ENCODE results near the gene ITGB5.

Gene ITGB5

GRCh38 chr3:124780761-124781475 lies 106.2 kb downstream of the ITGB5 start:
- FAIRE-seq (peak; percentile 71), DNase-seq (ENCODE audit: insufficient read length, low spot score) (no peak)
- TF ChIP-seq SPI1 (IDR thresholded peaks at IDR 0.05; ENCODE audit: low read depth, low read length) (peak; percentile 62), POLR2A (IDR thresholded peaks at IDR 0.05; ENCODE audit: low read depth, low read length) (no peak), POU2F2 (IDR thresholded peaks at IDR 0.05; ENCODE audit: low read depth, low read length) (no peak), POLR2AphosphoS5 (IDR thresholded peaks at IDR 0.05; ENCODE audit: low read depth, low read length) (no peak)

- peak; percentile 5 for FAIRE-seq
- DNase-seq (ENCODE audit: insufficient read length, low spot score), result no peak
- no peak for TF ChIP-seq SPI1 (IDR thresholded peaks at IDR 0.05; ENCODE audit: low read depth, low read length)
These were observed 106.8 kb downstream of the ITGB5 start for GRCh38 chr3:124780356-124780755.

GRCh38 chr3:124779751-124780191 lies 107.4 kb downstream of the ITGB5 start:
- FAIRE-seq (no peak), DNase-seq (ENCODE audit: insufficient read length, low spot score) (no peak)
- no peak for TF ChIP-seq TAF1 (IDR thresholded peaks at IDR 0.05; ENCODE audit: low read depth, low read length)
- TF ChIP-seq PAX5 (IDR thresholded peaks at IDR 0.05; ENCODE audit: insufficient read depth, low read length, severe bottlenecking), result no peak

DNA sequence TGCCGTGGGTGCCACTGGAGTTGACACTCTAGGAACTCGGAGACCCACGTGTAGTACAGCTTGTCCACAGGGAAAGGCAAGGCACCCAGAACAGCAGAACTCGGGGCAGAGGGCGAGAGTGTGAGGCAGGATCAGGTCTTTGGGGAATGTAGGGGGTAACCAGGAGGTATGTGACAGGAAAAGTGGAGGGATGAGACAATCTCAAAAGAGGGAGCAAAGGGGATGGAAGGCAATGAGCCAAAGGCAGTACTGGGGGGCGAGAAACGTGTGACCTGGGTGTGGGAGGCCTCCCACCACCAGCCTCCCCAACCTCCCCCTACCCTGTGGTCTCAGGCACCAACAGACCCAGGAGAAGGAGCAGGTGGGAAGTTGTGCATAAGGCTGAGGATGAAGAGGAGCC lies 108.0 kb downstream of the ITGB5 start:
- DNase-seq (ENCODE audit: insufficient read length, low spot score) (no peak), FAIRE-seq (no peak)
- no peak for TF ChIP-seq SPI1 (IDR thresholded peaks at IDR 0.05; ENCODE audit: low read depth, low read length)
- no peak for TF ChIP-seq POLR2A (IDR thresholded peaks at IDR 0.05; ENCODE audit: low read depth, low read length)
- TF ChIP-seq TAF1 (IDR thresholded peaks at IDR 0.05; ENCODE audit: low read depth, low read length), result no peak
- TF ChIP-seq PAX5 (IDR thresholded peaks at IDR 0.05; ENCODE audit: insufficient read depth, low read length, severe bottlenecking), result no peak
- TF ChIP-seq POLR2AphosphoS5 (IDR thresholded peaks at IDR 0.05; ENCODE audit: low read depth, low read length), result no peak
- no peak for TF ChIP-seq POU2F2 (IDR thresholded peaks at IDR 0.05; ENCODE audit: low read depth, low read length)

DNA sequence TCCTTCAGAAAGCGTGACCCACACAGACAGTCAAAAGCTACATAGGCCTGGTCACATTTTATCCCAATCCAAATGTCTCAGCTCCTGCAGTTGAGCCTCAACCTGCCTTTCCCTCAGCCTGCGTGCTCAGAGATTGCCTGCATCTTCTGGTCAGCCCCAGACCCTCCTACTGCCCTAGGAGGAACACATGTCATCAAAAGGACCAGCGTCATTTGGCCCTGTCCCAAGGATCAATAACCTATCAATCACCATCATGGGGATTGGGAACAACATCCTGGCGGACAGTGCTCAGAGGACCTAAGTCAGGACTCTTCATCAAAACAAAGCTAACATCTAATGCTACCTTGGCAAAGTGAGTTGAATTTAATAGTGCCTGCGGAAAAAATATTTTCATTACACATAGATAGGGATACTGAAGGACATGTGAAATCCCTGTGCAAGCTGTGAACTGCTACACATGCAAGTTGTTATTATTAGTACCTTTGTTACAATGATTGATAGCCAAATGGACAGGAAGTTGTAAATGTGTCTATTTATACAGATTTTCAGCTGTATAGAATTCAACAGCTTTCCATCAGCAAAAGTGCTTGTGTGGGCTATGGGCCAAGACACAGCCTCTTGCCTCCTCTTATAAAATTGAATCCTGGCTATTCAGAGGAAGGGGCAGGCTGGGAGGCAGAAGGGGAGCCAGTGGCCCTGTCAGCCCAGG lies 109.2 kb downstream of the ITGB5 start:
- no peak for TF ChIP-seq PAX5 (IDR thresholded peaks at IDR 0.05; ENCODE audit: insufficient read depth, low read length, severe bottlenecking)
- TF ChIP-seq SPI1 (IDR thresholded peaks at IDR 0.05; ENCODE audit: low read depth, low read length), result no peak
- no peak for TF ChIP-seq TAF1 (IDR thresholded peaks at IDR 0.05; ENCODE audit: low read depth, low read length)
- TF ChIP-seq POLR2A (IDR thresholded peaks at IDR 0.05; ENCODE audit: low read depth, low read length), result no peak
- TF ChIP-seq POU2F2 (IDR thresholded peaks at IDR 0.05; ENCODE audit: low read depth, low read length), result no peak
- no peak for TF ChIP-seq POLR2AphosphoS5 (IDR thresholded peaks at IDR 0.05; ENCODE audit: low read depth, low read length)
- DNase-seq (ENCODE audit: insufficient read length, low spot score) (no peak), FAIRE-seq (peak; percentile 23)

- FAIRE-seq (no peak), DNase-seq (ENCODE audit: insufficient read length, low spot score) (no peak)
- TF ChIP-seq POLR2A (IDR thresholded peaks at IDR 0.05; ENCODE audit: low read depth, low read length) (no peak), TAF1 (IDR thresholded peaks at IDR 0.05; ENCODE audit: low read depth, low read length) (no peak), PAX5 (IDR thresholded peaks at IDR 0.05; ENCODE audit: insufficient read depth, low read length, severe bottlenecking) (no peak), SPI1 (IDR thresholded peaks at IDR 0.05; ENCODE audit: low read depth, low read length) (no peak), POLR2AphosphoS5 (IDR thresholded peaks at IDR 0.05; ENCODE audit: low read depth, low read length) (no peak), POU2F2 (IDR thresholded peaks at IDR 0.05; ENCODE audit: low read depth, low read length) (no peak)
These were observed 110.3 kb downstream of the ITGB5 start for GRCh38 chr3:124776856-124777255.

DNA sequence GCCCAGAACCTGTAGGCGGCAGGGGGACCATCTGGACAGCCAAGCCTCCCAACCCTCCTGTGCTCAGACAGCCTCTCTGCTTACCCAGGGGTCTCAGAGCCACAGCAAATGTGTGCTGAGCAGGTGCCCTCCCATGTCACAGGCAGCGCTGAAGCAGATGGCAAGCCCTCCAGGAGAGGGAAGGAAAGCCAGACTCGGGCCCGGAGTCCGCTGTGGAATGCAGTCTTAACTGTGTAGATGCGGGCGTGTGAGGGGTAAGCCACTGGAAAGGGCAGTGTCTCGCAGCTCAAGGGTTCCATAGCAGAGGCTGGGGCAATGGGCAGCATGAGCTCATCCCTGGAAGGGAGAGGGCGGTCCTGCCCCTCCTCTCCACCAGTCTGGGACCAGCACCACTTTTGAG lies 111.3 kb downstream of the ITGB5 start:
- TF ChIP-seq SPI1 (IDR thresholded peaks at IDR 0.05; ENCODE audit: low read depth, low read length), result no peak
- no peak for TF ChIP-seq POLR2A (IDR thresholded peaks at IDR 0.05; ENCODE audit: low read depth, low read length)
- TF ChIP-seq POLR2AphosphoS5 (IDR thresholded peaks at IDR 0.05; ENCODE audit: low read depth, low read length), result no peak
- TF ChIP-seq PAX5 (IDR thresholded peaks at IDR 0.05; ENCODE audit: insufficient read depth, low read length, severe bottlenecking), result no peak
- TF ChIP-seq POU2F2 (IDR thresholded peaks at IDR 0.05; ENCODE audit: low read depth, low read length), result no peak
- DNase-seq (ENCODE audit: insufficient read length, low spot score) (no peak), FAIRE-seq (no peak)

GRCh38 chr3:124774841-124775402 lies 112.2 kb downstream of the ITGB5 start:
- no peak for TF ChIP-seq POU2F2 (IDR thresholded peaks at IDR 0.05; ENCODE audit: low read depth, low read length)
- no peak for TF ChIP-seq SPI1 (IDR thresholded peaks at IDR 0.05; ENCODE audit: low read depth, low read length)
- no peak for TF ChIP-seq TAF1 (IDR thresholded peaks at IDR 0.05; ENCODE audit: low read depth, low read length)
- TF ChIP-seq POLR2A (IDR thresholded peaks at IDR 0.05; ENCODE audit: low read depth, low read length), result no peak
- TF ChIP-seq PAX5 (IDR thresholded peaks at IDR 0.05; ENCODE audit: insufficient read depth, low read length, severe bottlenecking), result no peak
- FAIRE-seq (no peak), DNase-seq (ENCODE audit: insufficient read length, low spot score) (no peak)

GRCh38 chr3:124774327-124774718 lies 112.8 kb downstream of the ITGB5 start:
- no peak for TF ChIP-seq POLR2AphosphoS5 (IDR thresholded peaks at IDR 0.05; ENCODE audit: low read depth, low read length)
- no peak for TF ChIP-seq SPI1 (IDR thresholded peaks at IDR 0.05; ENCODE audit: low read depth, low read length)
- TF ChIP-seq POU2F2 (IDR thresholded peaks at IDR 0.05; ENCODE audit: low read depth, low read length), result no peak
- TF ChIP-seq TAF1 (IDR thresholded peaks at IDR 0.05; ENCODE audit: low read depth, low read length), result no peak
- no peak for TF ChIP-seq POLR2A (IDR thresholded peaks at IDR 0.05; ENCODE audit: low read depth, low read length)
- FAIRE-seq (no peak), DNase-seq (ENCODE audit: insufficient read length, low spot score) (no peak)
